Skin epidermis (tissue), 12 donors: Measurements from ENCODE around the gene ICAM4.
"Not testable (repeated sequence)": the region's sequence is repeated elsewhere in the genome, so short reads cannot be mapped to it uniquely, and the experiment has no call there.

Experiments
- H3K27ac ChIP-seq, 21 experiments: fragments of 200-600 bp; sonication (generic) in 11 of 21; one replicate each; pipeline ENCODE4 v1.5.0; 2020; ENCODE audit warnings: mild to moderate bottlenecking in 3 of 21, inconsistent platforms in 2 of 21, moderate library complexity in 2 of 21
- H3K4me3 ChIP-seq, 7 experiments: fragments of 200-600 bp; sonication (generic) in 2 of 7; one replicate each; pipeline ENCODE4 v1.5.0; 2020; ENCODE audit warnings: inconsistent platforms in 2 of 7, mild to moderate bottlenecking in 2 of 7, moderate library complexity in 1 of 7

Gene ICAM4

GRCh38 chr19:10262771-10263170, 24.0 kb upstream of the ICAM4 start:
- Histone ChIP-seq H3K27ac (no peak overlapping the region), H3K4me3 (no peak overlapping the region)

GRCh38 chr19:10266706-10267105, 20.0 kb upstream of the ICAM4 start:
- Histone ChIP-seq H3K27ac (no peak overlapping the region), H3K4me3 (no peak overlapping the region)

- peak overlapping the region in 16 of 21 experiments; percentile 1 to 94 (median 29) for H3K27ac ChIP-seq
Measured at GRCh38 chr19:10268071-10268470, 18.7 kb upstream of the ICAM4 start.

GRCh38 chr19:10269333-10270179, 17.2 kb upstream of the ICAM4 start:
- Histone ChIP-seq H3K27ac (peak overlapping the region; percentile 28 to 97 (median 88)), H3K4me3 (peak overlapping the region; percentile 24 to 56 (median 42))

More at GRCh38 chr19:10268071-10268470, 18.7 kb upstream of the ICAM4 start:
- H3K4me3 ChIP-seq = no peak overlapping the region

- peak overlapping the region; percentile 24 to 56 (median 42) for H3K4me3 ChIP-seq
- H3K27ac ChIP-seq = peak overlapping the region; percentile 28 to 97 (median 88)
Measured at GRCh38 chr19:10270180-10270615, 16.6 kb upstream of the ICAM4 start.

GRCh38 chr19:10270616-10271394, 15.9 kb upstream of the ICAM4 start, which contains the start of gene ICAM1:
Gene ICAM1 (plus strand): TSS chr19:10271120. CDS start chr19:10271160, 40 bp downstream.
- Histone ChIP-seq H3K4me3 (peak within 1 kb of the TSS; percentile 24 to 56 (median 42)), H3K27ac (peak within 1 kb of the TSS; percentile 28 to 97 (median 88))

GRCh38 chr19:10271543-10272086, 15.1 kb upstream of the ICAM4 start:
- Histone ChIP-seq H3K27ac (peak overlapping the region; percentile 16 to 97 (median 88)), H3K4me3 (peak overlapping the region; percentile 24 to 56 (median 42))

- peak overlapping the region in 4 of 21 experiments; percentile 9 to 52 (median 43) for H3K27ac ChIP-seq
Measured at GRCh38 chr19:10274589-10274988, 12.2 kb upstream of the ICAM4 start.

GRCh38 chr19:10277795-10278589, 8.8 kb upstream of the ICAM4 start:
- Histone ChIP-seq H3K27ac (no peak overlapping the region), H3K4me3 (no peak overlapping the region)

More at GRCh38 chr19:10274589-10274988, 12.2 kb upstream of the ICAM4 start:
- no peak overlapping the region for H3K4me3 ChIP-seq

GRCh38 chr19:10278935-10279334, 7.8 kb upstream of the ICAM4 start:
- Histone ChIP-seq H3K4me3 (no peak overlapping the region), H3K27ac (peak overlapping the region in 1 of 21 experiments; percentile 11)

- H3K27ac ChIP-seq = no peak overlapping the region
- no peak overlapping the region for H3K4me3 ChIP-seq
Measured at GRCh38 chr19:10279737-10280442, 6.9 kb upstream of the ICAM4 start.

GRCh38 chr19:10282043-10282442, 4.7 kb upstream of the ICAM4 start:
- not testable (repeated sequence) for H3K4me3 ChIP-seq, H3K27ac ChIP-seq

GRCh38 chr19:10283301-10284064, 3.3 kb upstream of the ICAM4 start:
- Histone ChIP-seq H3K27ac (no peak overlapping the region), H3K4me3 (no peak overlapping the region)

- Histone ChIP-seq H3K27ac (no peak overlapping the region), H3K4me3 (no peak overlapping the region)
Measured at GRCh38 chr19:10284065-10284959, 2.4 kb upstream of the ICAM4 start.

- H3K4me3 ChIP-seq = no peak overlapping the region
- no peak overlapping the region for H3K27ac ChIP-seq
Measured at GRCh38 chr19:10284960-10285278, 1.8 kb upstream of the ICAM4 start.

GRCh38 chr19:10285393-10285792, 1.4 kb upstream of the ICAM4 start:
- H3K27ac ChIP-seq = no peak overlapping the region
- no peak overlapping the region for H3K4me3 ChIP-seq

GRCh38 chr19:10288662-10289166, 2.0 kb downstream of the ICAM4 start:
- Histone ChIP-seq H3K4me3 (peak overlapping the region in 6 of 7 experiments; percentile 0 to 46 (median 18)), H3K27ac (no peak overlapping the region)
